GM12801 (cell line): ENCODE data around the gene YPEL1.

Source experiments
- TF ChIP-seq, protein P1 (sequence below): IDR thresholded peaks from one replicate; pipeline ENCODE4 v1.5.1; 2011; ENCODE audit warnings: control low read depth; ENCODE audit not compliant: insufficient read length; ENCODE audit errors: extremely low read depth

Gene YPEL1

DNA sequence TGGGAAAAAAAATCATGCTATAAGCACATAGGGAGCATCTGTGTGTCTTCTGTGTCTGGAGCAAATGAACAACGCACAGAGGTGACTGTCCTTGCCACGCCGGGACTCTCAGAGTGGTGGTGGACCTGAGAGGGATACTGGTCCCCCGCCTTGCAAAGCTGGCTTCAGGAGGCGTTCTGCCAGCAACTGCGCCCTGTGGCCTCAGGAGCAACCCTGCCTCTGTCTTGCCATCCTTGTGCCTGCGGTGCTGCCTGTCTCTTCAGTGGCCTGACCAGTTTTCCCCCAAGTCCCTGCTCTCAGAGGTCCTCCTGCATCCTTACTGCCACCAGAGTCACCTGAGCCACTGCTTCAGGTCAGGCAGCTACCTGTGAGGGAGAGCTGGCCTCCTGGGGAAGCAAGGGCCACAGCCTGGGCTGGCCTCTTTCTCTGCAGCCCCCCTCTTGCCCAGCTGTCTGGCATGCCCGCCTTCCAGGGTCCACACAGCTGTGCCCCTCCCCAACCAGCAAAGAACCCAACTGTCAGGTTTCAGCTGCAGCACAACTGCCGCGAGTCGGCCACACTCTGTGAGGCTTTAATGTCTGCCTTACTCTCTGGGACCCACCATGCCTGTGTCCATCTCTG is 30.4 kb upstream of the YPEL1 start:
- TF ChIP-seq, protein P1, sequence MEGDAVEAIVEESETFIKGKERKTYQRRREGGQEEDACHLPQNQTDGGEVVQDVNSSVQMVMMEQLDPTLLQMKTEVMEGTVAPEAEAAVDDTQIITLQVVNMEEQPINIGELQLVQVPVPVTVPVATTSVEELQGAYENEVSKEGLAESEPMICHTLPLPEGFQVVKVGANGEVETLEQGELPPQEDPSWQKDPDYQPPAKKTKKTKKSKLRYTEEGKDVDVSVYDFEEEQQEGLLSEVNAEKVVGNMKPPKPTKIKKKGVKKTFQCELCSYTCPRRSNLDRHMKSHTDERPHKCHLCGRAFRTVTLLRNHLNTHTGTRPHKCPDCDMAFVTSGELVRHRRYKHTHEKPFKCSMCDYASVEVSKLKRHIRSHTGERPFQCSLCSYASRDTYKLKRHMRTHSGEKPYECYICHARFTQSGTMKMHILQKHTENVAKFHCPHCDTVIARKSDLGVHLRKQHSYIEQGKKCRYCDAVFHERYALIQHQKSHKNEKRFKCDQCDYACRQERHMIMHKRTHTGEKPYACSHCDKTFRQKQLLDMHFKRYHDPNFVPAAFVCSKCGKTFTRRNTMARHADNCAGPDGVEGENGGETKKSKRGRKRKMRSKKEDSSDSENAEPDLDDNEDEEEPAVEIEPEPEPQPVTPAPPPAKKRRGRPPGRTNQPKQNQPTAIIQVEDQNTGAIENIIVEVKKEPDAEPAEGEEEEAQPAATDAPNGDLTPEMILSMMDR, result no peak

DNA sequence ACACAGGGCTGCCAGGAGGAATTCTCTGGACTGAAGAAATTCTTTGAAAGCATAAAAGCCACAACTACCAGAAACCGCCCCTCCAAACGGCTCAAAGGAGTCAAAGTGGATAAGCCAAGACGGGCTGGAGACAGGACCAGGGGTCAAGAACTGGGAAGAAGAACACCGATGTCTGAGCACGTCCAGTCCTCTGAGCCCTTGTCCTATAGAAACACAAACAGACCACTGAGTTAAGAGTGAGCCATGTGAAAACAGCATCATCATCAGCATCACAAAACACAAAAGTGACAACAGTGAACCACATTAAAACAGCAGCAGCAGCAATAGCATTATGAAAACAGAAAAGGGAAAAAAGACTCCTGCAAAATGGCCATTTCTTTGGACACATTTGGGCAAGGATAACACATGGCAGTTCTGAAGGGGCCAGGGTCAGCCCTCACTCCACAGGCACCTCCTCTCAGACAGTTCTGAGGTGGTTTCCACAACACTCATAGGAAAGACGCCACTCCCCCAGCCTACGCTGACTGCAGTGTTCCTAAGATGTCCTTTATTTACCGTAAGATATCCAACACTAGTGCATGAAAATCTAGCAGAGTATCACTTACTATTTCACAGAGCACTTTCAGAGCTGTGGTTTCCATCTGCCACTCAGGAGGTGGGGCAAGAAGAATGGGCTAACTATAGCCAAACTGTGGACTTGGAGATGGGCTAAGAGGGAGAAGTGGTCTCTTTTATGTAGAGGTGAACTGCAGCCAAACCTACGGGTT is 28.6 kb upstream of the YPEL1 start:
- TF ChIP-seq, protein P1, result no peak

DNA sequence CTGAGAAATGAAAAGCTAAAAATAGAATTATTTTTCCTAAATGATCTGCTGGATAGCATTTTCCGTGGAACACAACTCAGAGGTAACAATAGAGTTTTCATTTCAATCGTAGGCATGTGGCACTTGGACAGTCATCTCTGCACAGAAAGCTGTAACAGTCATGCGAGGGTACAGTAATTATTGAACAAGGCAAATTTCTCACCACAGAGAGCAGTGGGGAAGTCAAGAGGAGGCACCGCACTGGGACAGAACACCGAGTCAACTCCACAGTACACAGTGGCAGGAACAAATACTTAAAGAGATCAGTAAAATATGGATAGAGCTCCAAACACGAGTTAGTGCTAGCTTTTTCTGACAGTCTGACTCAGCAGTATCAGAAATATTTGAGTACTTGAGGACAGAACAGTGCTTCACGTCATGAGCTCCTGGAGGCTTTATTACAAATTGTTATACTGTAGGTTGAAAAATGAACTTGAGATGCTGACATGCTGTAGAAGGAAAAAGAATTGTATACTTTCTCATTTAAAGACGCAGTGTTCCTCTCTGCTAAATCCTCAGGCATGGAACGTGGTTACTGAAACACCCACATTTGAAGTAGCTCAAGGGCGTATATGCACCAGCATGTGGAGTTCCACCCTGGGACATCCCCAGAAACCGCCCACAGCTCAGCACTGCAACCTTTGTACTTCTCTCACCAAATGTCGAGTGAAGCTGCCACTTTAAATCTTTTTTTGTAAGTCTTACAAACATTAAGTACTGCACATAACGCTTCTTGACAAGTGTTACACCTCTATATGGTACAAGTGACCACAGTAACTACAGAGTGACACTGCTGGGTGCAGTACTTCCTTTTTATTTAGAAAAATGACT is 27.4 kb upstream of the YPEL1 start:
- TF ChIP-seq, protein P1, result no peak

DNA sequence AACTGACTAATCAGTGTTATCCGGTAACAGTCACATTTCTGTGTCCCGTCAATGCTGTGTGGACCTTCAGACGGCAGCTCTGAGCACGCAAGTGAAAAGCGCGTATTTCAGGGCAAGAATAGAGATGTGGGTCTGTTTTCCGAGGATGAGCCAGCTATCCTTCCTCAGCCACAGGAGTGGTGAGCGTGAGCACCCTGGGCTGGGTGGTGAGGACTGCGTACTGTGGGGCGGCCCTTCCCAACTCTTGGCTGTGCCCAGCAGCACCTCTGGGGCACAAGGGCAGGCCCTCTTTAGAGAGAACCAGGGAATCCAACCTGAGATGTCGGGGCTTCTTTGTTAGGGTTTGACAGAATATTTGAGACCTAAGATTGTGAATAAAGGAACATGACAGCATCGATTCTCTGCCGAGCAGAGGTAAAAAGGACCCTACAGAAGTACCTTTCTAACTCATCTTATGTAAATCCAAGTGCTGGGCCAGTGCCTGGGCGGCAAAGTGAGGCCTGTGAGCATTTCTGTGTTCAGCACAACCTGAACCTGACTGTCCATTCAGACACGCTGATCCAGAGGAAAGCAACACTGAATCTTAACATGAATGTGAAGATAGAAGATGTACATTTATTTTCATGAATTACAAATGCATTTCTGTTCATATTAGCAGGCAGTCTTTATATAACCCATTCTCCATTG is 26.5 kb upstream of the YPEL1 start:
- TF ChIP-seq, protein P1, result no peak

DNA sequence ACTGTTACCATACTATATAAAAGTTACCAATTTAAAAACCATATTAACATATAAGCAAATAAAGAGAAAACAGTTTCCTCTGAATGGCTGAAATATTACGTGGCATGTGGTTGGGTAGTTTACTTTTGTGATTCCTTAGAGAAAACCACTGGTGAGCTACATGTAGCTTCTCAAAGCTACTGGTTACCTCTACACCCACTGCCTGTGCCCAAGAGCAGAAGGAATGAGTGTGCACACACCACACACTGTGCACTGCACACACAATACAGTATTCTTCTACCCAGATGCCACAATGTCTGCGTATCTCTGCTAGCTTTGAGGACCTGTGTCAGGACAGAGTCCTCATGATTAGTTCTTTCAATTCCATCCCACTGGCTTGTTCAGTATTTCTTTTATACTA is 25.5 kb upstream of the YPEL1 start:
- TF ChIP-seq, protein P1, result no peak

DNA sequence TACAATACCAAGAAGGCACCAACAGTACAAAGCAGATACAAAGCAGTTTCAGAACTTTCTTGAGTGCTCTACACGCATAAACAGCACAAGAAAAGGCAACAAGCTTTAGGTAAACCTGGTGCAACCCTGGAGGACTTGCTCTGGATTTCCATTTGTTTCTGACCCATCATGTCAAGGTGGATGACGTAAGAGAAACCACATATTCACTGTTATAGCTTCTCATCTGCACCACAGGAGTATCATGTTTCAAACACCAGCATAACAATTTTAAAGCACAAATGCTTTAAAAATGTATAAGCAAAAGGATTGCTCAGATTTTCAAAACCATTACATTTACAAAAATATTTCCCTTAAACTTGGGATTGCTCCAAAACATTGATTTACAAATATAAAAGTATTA is 25.0 kb upstream of the YPEL1 start:
- TF ChIP-seq, protein P1, result no peak
